HS-27A (cell line): ENCODE results near the gene MB21D2.

Experiments used
- DNase-seq: peaks from one replicate; pipeline ENCODE4 v3.0.0-alpha.2; 2012; ENCODE audit warnings: low read depth, missing footprints

The MB21D2 gene

DNA sequence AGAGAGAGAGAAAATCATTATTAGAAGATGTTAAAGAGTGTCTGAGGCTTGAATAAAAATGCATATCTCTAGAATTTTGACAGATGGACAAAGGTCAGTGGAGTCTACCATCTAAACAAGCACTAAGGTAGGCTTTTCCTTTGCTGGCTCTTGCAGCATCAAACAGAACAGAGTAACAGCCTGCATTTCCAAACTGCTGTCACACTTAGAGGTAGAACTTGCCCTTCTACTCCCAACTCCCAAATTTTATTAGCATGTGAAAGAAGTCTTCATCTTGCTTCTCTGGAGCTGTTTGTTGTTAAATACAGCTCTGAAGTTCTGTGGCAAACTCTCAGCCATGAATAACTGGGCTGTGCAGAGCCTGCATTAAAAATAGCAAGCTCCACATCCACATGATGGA is 4.1 kb upstream of the MB21D2 start:
- DNase-seq: no peak

DNA sequence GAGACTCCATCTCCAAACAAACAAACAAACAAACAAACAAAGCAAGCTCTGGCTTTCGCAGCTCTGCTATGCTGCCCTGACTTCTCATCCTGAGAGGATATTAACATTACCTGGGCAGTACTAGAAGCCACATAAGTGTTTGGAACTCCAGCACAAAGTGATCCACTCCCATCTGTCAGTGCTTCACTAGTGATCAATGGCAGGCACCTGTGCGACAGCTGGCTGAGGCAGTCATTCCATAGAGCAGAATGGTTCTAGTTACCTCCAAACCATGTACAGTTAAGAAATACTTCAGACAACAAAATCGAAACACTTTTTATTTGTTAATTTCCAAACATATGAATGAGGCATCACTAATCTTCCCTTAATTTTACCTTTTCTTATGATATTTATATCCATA is 2.8 kb upstream of the MB21D2 start:
- DNase-seq: no peak

GRCh38 chr3:192919901-192920300 is 2.2 kb upstream of the MB21D2 start:
- no peak for DNase-seq

DNA sequence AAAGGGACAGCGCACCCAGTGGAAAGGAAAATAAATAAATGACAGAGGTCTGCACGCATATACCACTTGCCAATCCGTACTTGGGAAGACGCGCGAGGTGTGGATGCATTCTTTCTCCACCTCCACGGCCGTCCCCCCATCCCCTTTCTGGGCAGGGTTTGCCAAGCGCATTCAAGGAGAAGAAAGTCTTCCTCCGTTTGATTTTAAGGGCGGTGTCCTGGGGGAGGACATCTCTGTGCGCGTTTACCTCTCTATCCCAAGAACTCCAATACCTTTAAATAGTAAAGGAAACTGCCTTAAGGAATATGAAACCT is 576 bp upstream of the MB21D2 start:
- no peak for DNase-seq

GRCh38 chr3:192917028-192917403 is 640 bp downstream of the MB21D2 start:
- no peak for DNase-seq

- DNase-seq: no peak
Observed at GRCh38 chr3:192916371-192917027, 1.2 kb downstream of the MB21D2 start.

GRCh38 chr3:192915722-192916121 is 1.9 kb downstream of the MB21D2 start:
- DNase-seq: no peak

GRCh38 chr3:192915304-192915703 is 2.4 kb downstream of the MB21D2 start:
- no peak for DNase-seq

GRCh38 chr3:192914848-192915247 is 2.8 kb downstream of the MB21D2 start:
- DNase-seq: no peak

DNA sequence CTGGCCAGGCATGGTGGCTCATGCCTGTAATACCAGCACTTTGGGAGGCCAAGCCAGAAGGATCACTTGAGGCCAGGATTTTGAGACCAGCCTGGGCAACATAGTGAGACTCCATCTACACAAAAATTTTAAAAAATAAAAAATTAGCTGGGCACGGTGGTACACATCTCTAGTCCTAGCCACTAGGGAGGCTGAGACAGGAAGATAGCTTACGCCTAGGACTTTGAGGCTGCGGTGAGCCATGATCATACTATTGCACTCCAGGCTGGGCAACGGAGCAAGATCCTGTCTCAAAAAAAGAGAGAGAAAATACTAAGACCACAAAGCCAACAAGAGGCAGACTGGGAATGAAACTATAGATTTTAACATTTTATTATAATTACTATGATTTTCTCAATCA is 4.1 kb downstream of the MB21D2 start:
- no peak for DNase-seq

DNA sequence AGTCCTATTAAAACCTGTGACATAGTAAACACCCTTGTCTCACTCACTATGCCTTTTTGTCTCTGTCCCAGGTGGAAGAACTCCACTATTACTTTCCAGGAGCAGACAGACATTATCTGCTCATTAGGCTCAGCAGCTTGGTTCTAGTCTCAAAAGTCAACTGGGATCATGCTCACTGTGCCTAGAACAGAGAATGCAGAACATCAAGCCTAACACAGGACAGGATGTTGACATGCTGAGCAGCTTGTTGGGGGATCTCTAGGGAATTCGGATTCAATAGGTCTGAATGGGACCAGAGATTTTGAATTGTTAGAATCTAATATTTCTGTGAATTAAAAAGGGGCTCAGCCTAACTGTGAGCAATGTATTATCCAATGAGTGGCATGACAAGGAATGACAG is 6.4 kb downstream of the MB21D2 start:
- no peak for DNase-seq

GRCh38 chr3:192907784-192908183 is 9.9 kb downstream of the MB21D2 start:
- no peak for DNase-seq

DNA sequence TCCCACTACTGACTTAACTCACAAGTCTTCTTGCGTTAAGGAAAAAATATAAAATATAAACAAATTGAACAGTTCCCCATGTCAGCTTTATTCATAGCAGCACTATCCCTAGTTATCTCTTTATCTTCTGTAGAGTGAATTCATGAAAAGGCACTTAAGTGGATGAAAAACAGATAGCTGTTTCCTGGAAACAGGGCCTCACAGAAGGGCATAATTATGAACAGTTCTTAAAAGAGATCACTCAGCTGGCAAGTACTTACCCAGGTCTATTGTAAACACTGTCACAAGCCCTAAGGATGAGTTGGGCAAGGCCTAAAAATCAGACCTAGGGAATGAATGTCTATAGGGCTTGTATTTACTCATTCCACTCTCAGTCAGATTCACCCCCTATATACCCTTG is 10.7 kb downstream of the MB21D2 start:
- no peak for DNase-seq

DNA sequence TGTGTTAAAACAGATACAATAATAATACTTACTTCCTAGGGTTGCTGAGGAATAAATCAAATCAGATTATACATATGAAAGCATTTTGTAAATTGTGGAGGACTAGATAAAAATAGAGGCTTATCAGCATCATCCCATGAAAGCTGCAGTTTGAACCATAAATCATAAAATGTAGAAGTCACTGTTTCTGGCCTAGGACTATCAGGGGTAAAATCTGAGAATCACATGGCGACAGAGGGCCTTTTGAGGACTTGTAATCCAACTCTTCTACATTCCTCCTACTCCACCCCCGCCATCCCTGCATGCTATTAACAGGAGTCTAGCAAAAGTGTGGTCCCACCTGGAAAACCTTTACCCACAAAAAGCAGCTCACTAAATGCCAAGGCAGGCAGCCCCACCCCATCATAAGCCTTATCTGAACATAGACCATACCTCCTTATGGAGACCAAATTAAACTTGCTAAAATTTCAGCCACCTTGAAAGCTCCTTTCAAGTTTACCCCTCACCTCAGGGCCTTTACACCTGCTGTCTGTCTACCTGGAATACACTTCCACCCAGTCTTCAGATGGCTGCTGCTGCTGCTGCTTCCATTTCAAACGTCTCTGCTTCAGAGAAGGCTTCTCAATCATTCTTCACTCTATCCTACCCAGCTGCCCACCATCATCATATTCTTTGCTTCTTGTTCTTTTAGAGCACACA is 11.5 kb downstream of the MB21D2 start:
- DNase-seq: no peak

GRCh38 chr3:192904632-192905289 is 12.9 kb downstream of the MB21D2 start:
- no peak for DNase-seq

- no peak for DNase-seq
Observed at GRCh38 chr3:192902549-192902948, 15.1 kb downstream of the MB21D2 start.

GRCh38 chr3:192901435-192901834 is 16.2 kb downstream of the MB21D2 start:
- DNase-seq: peak; percentile 82

GRCh38 chr3:192899540-192899982 is 18.1 kb downstream of the MB21D2 start:
- DNase-seq: peak; percentile 76

DNA sequence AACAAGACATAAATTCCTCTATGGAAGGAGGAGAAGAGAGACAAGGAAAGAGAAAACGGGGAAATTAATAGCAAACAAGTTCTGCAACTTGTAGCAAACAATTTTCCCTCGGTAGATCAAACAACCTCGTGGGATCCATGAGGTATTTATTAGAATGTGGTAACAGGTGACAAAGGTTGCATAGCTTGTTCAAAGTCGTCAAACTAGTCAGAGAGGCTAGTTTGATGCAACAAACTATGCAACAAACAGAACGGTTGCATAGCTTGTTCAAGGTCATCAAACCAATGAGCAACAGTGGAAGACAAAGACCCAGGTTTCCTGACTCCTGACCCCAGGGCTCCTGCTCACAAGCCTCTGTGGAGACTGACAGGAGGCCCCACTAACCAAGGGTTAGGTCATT is 20.7 kb downstream of the MB21D2 start:
- no peak for DNase-seq

- DNase-seq: no peak
Observed at GRCh38 chr3:192896208-192896607, 21.4 kb downstream of the MB21D2 start.

- no peak for DNase-seq
Observed at GRCh38 chr3:192894676-192895075, 23.0 kb downstream of the MB21D2 start.

DNA sequence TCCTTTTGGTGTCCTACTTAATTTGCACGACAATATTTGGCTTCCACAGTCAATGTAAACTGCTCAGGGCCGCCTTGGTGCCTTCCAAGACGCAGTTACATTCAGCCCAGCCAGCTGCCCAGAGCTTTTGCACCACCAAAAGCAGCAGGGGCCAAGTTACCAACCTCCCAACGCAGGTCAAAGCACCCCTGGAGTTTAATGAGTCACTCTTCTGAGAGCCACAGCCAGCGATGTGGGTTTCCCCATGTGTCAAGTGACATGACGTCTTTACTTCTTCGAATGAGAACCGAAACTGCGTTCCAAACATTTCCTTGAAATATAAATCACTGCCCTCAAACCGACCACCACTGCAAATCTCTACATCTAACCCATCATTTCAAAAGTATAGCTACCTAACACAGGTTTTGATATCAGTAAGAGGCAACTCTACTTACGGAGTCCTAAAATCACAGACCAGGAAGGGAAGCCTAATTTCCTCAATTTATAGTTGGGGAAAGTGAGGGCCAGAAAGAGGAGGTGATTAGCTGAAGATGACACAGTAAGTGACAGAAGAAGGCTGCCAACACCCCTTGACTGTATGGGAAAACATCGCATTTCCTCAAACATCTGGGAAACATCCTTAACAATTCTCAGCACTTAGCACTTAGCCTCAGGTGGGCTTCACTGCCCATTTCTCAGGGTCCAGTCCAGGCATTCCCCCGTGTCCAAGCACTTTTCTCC is 24.5 kb downstream of the MB21D2 start:
- DNase-seq: peak; percentile 74
